GOT3 (cell line): ENCODE measurements around the gene SUFU.
"Not testable (repeated sequence)": the region's sequence is repeated elsewhere in the genome, so short reads cannot be mapped to it uniquely, and the experiment has no call there.

Experiments used
- DNase-seq: peaks from one replicate; lab custom pipeline; 2025; ENCODE audit warnings: mixed read lengths; lab: John Stamatoyannopoulos, UW

The SUFU gene

DNA sequence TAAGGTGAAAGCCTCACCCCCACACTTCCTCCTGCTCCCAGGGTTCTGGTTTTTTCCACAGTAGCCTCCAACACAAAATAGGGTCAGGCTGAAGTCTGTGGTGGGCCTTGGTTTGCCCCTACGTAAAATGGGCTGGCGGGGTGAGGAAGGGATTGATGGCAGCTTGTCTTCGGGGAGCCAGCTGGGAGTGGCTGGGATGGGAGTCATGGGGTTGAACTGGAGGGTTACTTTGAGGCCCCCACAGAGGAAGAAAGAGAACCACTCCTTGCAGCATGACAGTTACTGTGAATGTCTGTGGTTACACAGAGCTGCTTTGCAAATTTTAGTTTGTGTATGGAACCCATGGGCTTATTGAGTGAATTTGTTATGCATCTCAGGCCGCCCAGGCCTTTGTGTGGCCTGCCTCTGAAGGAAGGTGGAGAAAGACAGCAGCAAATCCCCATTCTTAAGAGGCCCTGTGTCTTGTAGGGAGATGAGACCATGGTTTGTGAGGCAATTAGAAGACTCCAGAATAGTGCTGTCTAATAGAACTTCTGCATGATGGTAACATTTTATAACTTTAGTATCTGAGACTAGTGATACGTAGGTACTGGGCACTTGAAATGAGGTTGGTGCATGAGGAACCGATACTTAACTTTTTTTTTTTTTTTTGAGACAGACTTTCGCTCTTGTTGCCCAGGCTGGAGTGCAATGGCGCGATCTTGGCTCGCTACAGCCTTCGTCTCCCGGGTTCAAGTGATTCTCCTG is 148.6 kb downstream of the SUFU start:
- no peak for DNase-seq

DNA sequence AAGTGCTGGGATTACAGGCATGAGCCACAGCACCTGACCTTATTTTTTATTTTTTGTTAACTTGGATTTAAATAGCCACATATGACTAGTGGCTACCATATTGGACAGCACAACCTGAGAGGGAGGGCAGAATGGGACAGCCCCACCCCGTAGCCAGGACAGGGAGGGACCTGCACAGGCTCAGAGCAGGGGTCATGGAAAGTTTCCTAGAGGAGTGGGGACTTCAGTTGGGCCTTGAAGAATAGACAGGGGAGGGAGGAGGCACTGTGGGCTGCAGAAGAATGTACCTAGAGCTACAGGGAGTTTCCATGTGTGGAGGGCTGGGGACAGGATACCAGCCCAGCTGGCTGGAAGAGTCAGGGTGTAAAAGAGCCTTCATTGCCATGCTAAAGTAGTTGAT is 149.3 kb downstream of the SUFU start:
- no peak for DNase-seq

DNA sequence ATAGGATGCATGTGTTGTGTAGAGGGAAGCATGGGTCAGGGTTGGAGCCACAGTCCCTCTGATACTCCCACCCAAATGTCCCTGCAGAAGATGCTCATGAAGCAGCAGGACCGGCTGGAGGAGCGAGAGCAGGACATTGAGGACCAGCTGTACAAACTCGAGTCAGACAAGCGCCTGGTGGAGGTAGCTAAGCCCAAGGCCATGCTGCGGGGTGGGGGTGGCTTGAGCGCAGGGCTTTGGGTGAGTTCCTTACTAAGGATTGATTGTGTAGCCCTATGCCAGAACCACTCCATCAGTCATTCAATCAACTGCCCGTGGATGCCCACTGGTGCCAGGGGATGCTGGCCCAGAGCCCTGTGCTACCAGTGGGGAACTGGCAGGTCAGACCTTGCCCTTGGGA is 150.8 kb downstream of the SUFU start:
- DNase-seq = no peak

DNA sequence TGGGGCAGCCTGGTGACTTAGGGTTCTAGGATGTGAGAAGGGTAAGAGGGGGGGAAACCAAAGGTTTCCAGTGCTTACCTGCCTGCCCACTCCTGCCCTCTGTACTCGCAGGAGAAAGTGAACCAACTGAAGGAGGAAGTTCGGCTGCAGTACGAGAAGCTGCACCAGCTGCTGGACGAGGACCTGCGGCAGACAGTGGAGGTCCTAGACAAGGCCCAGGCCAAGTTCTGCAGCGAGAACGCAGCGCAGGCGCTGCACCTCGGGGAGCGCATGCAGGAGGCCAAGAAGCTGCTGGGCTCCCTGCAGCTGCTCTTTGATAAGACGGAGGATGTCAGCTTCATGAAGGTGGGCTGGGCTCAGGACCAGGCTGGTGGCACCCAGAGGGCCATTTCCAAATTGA is 151.2 kb downstream of the SUFU start:
- DNase-seq = no peak

DNA sequence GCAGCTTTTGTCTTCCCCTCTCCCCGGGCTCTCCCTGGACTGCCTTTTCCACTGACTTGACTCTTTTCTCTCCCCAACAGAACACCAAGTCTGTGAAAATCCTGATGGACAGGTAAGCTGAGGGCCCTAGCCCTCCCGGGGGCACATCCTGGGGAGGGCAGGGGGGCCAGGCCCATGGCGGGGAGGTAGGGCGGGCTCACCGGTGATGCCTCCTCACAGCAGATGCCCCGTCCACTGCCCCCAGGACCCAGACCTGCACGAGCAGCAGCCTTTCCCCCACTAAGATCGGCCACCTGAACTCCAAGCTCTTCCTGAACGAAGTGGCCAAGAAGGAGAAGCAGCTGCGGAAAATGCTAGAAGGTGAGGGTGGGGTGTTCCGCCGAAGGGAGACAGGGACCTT is 152.3 kb downstream of the SUFU start:
- no peak for DNase-seq

DNA sequence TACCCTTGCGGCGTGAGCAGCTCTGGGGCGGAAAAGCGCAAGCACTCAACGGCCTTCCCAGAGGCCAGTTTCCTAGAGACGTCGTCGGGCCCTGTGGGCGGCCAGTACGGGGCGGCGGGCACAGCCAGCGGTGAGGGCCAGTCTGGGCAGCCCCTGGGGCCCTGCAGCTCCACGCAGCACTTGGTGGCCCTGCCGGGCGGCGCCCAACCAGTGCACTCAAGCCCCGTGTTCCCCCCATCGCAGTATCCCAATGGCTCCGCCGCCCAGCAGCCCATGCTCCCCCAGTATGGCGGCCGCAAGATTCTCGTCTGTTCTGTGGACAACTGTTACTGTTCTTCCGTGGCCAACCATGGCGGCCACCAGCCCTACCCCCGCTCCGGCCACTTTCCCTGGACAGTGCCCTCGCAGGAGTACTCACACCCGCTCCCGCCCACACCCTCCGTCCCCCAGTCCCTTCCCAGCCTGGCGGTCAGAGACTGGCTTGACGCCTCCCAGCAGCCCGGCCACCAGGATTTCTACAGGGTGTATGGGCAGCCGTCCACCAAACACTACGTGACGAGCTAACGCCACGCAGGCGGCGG is 153.1 kb downstream of the SUFU start:
- DNase-seq = no peak

DNA sequence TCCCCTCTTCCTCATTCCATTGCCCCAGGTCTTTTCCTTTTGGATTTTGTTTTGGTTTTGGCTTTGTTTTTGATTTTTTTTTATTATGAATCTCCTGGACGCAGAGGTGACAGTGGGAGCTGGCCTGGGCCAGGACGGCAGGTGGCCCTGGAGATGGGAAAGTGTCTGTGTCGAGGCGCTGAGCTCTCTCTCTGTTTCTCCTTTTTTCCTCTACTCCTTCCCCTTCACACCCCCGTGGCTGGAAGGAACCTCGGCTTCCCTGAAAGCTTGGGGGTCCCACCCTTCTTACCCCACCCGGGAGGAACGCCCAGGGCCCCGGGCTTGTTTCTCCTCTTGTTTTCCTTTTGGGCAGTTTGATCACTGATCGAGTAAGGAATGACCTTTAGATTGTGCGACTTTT is 153.7 kb downstream of the SUFU start:
- no peak for DNase-seq

DNA sequence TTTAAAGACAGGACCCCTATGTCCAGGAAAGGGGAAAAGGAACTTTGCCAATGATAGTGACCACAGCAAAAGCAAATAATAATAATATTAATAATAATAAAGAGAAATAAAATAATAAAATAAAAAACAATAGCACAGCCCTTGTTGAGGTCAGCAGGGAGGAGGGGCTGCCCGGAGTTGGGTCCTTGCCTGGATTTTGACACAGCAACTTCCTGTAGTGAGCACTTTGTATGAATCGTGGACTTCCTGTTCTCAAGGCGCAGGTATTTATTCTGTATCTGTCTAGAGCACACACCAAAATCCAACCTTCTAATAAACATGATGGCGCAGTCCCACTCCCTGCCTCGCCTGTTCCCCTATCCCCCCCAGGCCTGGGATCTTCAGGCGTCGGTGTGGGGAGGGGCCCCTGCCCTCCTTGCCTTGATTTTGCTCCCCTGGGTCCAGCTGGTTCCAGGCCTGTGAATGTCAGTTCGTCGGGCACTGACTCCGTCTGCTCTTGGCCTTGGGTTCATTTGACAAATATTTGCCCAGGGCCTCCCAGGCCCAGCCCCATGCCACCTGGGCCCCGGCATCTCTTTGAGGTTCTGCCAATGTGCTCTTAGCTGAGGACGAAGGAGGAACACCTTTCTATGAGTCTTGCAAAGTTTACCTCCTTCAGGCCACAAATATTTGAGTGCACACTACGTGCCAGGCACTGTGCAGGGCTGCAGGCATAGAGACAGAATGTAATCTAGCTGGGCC is 154.4 kb downstream of the SUFU start:
- DNase-seq = no peak

DNA sequence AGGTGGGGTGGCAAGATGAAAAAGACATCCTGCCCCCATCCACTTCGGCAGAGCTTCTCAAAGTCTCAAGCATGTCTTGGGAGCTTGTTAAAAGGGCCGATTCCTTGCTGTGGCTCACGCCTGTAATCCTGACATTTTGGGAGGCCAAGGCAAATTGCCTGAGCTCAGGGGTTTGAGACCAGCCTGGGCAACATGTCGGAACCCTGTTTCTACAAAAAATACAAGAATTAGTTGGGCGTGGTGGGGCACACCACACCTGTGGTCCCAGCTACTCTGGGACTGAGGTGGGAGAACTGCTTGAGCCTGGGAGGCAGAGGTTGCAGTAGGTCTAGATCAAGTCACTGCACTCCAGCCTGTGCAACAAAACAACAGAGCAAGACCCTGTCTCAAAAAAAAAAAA is 155.0 kb downstream of the SUFU start:
- no peak for DNase-seq

DNA sequence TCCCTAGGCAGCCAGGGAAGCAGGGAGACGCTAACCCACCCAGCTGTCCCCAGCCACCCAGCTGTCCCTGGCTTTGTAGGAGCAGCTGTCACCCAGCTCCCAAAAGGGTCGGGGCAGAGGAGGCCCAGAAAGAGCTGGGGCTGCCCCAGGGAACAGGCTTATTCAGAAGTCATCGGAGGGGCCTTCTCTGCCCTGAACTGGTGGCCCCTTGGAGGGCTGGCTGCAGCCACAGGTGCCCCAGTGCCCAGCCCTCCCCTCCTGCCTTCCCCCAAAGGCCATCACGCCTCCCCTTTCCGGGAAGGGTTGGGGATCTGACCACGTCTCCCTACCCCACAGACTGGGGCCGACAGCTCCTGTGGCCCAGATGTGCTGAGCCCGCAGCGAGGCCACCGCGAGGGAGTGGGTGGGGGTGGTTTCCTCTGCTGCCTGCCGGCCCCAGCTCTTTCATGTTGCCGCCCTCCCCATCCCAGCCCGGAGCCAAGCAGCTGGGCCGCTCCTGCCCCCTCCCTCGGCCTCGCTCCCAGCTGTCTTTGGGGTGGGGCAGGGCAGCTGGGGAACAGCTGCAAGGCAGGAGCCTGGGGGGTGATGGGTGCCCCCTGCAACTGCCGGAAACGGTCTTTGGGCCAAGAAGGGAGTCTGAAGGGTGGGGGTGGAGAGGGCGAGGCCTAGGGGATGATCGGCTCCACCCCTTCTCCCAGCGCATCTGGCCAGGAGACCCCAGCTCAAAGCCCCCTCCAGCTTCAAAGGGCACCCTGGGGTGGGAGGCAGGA is 157.3 kb downstream of the SUFU start:
- DNase-seq = no peak

DNA sequence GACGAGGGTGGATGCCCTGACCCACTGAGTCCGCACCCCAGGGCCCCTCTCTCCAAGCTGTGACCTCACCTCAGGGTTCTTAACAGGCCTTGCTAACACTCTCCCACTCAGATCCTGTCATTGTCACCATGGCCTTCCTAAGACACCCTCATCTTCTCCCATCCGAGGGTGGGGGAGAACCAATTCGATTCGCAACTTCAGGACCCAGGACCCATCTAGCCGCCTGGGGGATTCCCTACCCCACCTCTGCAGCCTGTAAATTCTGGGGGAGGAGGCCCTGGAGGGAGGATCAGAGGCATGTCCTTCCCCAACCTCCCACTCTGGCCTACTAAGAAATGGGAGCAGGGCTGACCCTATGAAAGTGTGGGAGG is 157.9 kb downstream of the SUFU start:
- no peak for DNase-seq

DNA sequence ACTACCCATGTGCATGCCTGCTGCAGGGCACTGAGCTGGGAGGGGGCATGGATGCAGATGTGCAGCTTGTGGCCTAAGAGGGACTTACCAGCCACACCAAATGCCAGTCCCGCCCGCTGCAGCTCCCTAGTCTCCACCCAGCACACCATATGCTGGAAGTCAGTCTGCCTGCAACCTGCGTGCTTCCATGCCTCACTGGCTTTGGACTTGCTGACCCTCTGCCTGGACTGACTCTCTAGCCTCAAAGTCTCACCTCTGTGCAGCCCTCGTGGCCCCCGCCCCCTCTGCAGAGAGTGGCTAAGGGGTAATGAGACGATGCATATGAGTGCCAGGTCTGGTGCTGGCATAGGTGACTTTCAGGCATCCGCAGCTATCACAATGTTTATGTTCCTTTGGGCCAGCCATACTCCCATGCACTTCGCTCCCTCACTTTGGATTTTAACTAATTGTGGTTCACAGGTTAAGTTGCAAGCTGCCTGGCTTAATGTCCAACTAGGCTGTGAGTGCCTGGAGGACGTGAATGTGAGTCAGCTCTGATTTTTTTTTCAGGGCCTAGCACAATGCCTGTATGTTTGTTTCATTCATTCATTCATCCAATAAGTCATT is 162.2 kb downstream of the SUFU start:
- no peak for DNase-seq

DNA sequence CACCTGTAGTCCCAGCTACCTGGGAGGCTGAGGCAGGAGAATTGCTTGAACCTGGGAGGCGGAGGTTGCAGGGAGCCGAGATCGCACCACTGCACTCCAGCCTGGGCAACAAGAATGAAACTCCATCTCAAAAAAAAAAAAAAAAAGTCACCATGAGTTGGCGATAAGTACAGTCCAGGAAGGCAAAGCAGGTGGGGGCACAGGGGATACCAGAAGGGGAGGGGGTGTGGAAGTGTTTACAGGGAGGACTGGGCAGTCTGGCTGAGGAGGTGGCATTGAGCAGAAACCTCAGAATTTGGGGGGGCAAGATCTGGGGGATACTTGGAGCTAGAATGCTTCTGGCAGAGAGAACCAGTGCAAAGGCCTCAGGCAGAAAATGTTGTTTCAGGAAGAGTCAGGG is 163.6 kb downstream of the SUFU start:
- not testable (repeated sequence) for DNase-seq

DNA sequence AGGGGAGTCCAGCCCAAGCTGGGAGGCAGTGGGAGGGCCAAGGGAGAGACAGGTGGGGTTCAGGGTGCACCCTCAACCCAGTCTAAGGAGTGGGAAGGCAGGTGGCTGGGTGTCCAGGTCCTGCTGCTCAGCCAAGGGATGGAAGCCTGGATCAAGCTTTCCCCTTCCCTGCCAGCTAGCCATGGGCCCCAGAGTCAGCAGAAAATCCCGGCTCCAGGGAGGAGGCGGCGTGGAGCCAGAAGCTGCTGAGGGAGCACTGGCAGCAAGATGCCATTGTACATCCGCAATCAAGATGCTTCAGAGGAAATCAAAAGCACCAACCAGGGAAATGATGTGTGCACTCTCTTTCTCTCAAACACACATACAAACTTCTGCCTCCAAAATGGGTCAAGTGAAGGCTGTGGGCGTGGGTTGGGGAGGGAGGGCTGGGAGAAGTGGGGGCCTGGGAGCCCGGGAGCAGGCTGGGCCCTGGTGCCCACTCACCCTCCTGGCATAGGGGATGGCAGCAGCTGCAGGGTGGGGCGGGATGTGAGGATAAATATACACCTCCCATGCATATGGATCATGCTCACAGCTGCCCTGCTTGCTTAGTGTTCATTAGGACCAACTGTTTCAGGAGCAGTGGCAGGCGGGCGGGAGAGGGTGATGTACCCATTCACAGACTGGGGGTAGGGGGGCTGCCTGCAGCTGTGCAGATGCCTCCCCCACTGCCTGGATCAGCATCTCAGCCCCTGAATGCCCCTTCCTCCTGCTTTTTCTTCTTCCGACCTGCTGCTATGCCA is 164.7 kb downstream of the SUFU start:
- no peak for DNase-seq

DNA sequence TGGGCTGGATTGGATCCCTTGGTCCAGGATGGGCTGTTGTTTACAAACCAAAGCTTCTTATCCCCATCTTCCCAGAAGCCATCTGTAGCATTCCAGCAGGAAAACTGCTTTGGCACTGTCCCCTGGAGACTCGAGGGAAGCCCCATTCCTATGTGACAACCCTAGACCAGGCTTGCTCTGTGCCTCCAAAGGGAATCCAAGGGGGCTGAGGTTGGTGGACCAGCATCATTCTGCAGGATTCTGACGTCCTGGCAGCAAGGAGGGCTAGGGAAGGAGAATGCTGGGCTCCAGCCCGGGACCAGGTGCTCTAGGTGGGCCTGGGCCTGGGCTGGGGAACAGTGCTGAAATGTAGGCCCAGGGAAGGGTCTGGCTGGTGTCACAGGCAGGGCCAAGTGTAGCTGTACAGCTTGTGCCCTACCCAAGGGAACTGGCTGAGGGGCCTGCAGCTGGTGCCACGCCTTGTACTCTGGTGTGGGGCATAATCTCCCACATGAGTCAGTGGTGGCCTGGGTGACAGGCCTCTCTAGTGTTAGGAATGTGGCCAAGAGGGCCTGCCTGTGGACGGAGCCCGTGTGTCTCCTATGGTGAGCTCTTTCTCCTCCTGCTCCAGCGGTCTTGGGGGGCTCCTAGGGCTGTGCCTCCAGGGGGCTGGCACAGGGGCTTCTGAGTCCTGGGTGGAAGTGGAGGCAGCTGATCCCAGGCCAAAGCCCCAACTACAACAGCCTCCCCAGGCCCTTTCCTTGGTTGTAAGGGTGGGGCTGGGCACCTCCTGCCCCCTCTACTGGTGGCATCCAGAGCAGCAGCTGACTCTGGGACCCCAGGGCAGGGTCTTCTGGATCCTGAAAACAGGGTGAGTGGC is 165.7 kb downstream of the SUFU start:
- no peak for DNase-seq

DNA sequence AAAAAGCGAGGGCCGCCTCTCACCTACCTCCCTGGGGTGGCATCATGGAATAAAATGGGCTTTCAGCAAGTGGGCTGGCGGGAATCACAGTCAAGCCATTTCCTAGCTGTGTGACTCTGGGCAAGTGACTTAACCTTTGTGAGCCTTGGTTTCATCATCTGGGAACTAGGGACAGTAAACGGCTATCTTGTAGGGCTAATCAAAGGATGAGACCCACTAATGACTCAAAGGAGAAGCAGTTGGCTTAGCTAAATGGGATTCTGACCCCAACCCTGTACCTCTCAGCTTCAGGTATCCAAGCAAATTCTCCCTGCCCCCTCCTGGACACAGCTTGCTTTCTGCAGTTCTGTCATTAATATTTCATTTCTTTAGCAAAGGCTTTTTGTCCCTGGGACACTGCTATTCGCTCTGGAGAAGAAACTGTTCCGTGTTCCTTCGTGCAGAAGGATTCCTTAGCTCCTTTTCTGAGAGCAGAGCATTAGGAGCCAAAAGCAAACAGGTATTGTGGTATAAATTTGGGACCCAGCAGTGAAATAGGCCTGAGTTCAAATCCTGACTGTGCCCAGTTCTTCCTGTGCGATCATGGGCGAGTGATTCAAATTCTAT is 166.4 kb downstream of the SUFU start:
- no peak for DNase-seq

DNA sequence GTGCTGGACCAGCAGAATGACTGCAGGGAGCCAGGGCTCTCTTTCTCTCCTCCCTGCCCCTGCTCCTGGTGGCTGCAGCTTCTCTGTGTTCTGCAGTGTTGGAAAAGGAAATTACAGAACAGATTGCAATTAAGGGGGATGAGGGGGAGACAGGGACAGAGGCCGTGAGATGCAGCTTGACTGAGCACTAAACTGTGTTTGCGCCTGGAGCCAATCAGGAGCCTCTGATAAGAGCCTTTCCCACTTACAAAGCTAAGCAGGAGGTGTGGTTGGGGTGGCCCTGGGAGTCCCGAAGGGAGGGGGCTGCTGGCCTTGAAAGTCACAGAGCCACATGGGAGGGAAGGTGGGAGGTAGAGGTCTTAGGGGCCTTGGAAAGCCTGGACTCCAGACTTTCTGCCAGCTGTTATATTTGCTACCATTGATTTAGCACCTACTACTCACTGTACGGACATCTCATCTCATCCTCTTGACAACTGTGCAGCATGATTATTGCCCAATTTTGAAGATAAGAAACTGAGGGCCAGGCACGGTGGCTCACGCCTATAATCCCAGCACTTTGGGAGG is 167.2 kb downstream of the SUFU start:
- no peak for DNase-seq

DNA sequence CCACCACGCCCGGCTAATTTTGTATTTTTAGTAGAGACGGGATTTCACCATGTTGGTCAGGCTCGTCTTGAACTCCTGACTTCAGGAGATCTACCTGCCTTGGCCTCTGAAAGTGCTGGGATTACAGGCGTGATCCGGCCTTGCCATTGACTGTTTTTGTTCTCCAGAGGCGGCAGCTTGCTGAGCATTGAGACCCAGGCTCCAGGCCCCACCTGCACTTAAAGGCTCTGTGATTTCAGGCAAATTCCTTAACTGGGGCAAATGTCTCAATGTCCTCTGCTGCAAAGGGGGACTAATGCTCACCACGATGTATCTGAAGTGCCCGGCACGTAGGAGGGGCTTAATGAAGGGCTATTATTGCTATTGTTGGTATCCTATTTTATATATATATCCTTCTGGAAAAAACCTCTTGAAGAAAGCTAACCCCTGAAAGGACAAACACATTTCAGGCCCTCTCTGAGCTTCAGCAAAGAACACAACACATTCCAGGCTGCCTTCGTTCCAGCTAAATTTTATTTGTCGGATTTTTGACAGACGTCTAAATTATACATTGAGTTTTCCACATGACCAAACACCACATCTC is 169.6 kb downstream of the SUFU start:
- DNase-seq = no peak

DNA sequence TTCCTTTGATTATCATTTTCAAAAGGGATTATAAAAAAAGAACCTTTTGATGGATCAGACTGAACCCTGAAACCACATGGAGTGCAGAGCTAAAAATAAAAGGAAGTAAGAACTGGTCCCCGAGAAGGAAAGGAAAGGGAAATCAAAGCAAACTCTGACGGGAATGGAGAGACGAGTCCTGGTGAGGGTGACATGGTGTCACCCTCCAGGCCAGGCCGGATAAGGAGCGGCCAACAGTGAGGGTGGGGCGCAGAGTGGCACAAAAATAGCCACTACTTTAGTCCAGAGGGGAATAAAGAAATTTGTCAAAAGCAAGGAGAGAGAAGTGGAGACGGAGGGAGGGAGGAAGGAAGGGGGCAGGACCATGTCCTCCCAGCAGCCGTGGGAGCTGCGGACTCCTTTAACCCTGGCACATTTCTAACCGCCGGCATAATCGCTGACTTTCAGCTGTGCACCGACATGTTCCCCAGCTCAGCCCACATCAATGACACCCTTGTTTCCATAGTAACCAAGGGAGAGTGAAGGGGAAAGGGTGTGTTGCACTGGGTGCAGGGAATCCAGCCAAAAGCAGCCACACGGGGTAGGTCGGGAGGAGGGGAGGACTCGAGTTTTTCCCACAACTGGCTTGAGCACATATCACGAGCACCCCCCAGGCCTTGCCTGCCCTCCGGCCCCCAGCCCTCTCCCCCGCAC is 170.2 kb downstream of the SUFU start:
- DNase-seq = no peak
